Activated CD8-positive, alpha-beta T cell treated with anti-CD3 and anti-CD28 coated beads for 36 hours (primary cell): ENCODE results near the gene ATXN1L. TPM values are rescaled to one million over a fixed set of nuclear protein-coding genes. Genes with fewer than 3 reads are reported as not detected.

Experiments used
- ATAC-seq: fragments of 200-7000 bp; cut with Tn5 transposase; one replicate; pipeline ENCODE4 v1.10.0; 2021; ENCODE audit warnings: mild to moderate bottlenecking, moderate library complexity
- CTCF ChIA-PET: fragments of 350-600 bp; sonication (Branson Sonifier 250); formaldehyde crosslinking; loops from one replicate; lab custom pipeline; 2021; ENCODE audit warnings: antibody characterized with exemption; lab: Charles Lee
- POLR2A ChIA-PET: fragments of 350-600 bp; sonication (Branson Sonifier 250); formaldehyde crosslinking; loops from one replicate; lab custom pipeline; 2021; ENCODE audit warnings: antibody characterized with exemption; lab: Charles Lee
- DNase-seq: peaks from one replicate; pipeline ENCODE4 v3.0.0-alpha.2; 2020
- H3K27ac Mint-ChIP-seq: one replicate; pipeline ENCODE4 v1.8.0; 2021; ENCODE audit warnings: mild to moderate bottlenecking, mixed read lengths
- H3K27me3 Mint-ChIP-seq: one replicate; pipeline ENCODE4 v1.8.0; 2021; ENCODE audit warnings: mixed read lengths
- H3K36me3 Mint-ChIP-seq: one replicate; pipeline ENCODE4 v1.8.0; 2021; ENCODE audit warnings: low read depth, mixed read lengths
- H3K4me1 Mint-ChIP-seq: one replicate; pipeline ENCODE4 v1.8.0; 2021; ENCODE audit warnings: low read depth, mixed read lengths
- H3K4me3 Mint-ChIP-seq: one replicate; pipeline ENCODE4 v1.8.0; 2021; ENCODE audit warnings: mild to moderate bottlenecking, moderate library complexity, mixed read lengths
- H3K9me3 Mint-ChIP-seq: one replicate; pipeline ENCODE4 v1.8.0; 2021; ENCODE audit warnings: mixed read lengths
- CTCF ChIP-seq: fragments of 200-600 bp; IDR thresholded peaks from one replicate; pipeline ENCODE4 v1.8.0; 2022; ENCODE audit warnings: antibody characterized with exemption, mild to moderate bottlenecking
- intact Hi-C: fragments of 100-400 bp; cut with micrococcal nuclease; formaldehyde crosslinking; loops from one replicate; pipeline ENCODE4 v1.10.0; 2022
- total RNA-seq, 2 experiments: library from RNA; stranded (reverse); gene quantifications; one replicate each; pipeline ENCODE4 v1.2.3, GENCODE V29; 2021

ATXN1L gene
- total RNA-seq, 2 experiments from 2014 or later: 13.6 to 14.9 TPM

GRCh38 chr16:71894921-71895678 lies 49.3 kb downstream of the ATXN1L start, which contains the start of gene IST1:
Gene IST1, plus strand, starts transcription at chr16:71895531. Its CDS starts 20,110 bp downstream, at chr16:71915641.
- Mint-ChIP-seq H3K27ac (peak within 1 kb of the TSS; percentile 98), H3K27me3 (no peaks in the 10 kb centered on the region), H3K9me3 (no peaks in the 10 kb centered on the region), H3K4me1 (peaks cover 17% of the 10 kb centered on the region), H3K4me3 (peak within 1 kb of the TSS; percentile 99), H3K36me3 (peaks cover 14% of the 10 kb centered on the region)
- ATAC-seq: peak; percentile 94
- CTCF ChIA-PET: interaction anchor here (5.4 kb wide), 1 partner anchor 11 kb away, joined by 53 read pairs; the partner anchor contains the start of gene ZNF821
- intact Hi-C loops: loop anchor here (5.0 kb wide), 1 partner anchor 88 kb away; the partner anchor contains the start of gene AP1G1
- no peak for TF ChIP-seq CTCF
- peak; percentile 99 for DNase-seq
- POLR2A ChIA-PET: interaction anchor here (0.7 to 3.9 kb wide), 11 partner anchors 9 to 142 kb away, joined by 3 to 33 read pairs (median 5); partner anchors contain the start of genes AP1G1 and ZNF821

GRCh38 chr16:71895679-71896365 lies 50.0 kb downstream of the ATXN1L start:
- no peak for TF ChIP-seq CTCF
- Mint-ChIP-seq H3K4me3 (peak overlapping the region; percentile 99), H3K36me3 (peaks cover 18% of the 10 kb centered on the region), H3K9me3 (no peaks in the 10 kb centered on the region), H3K27me3 (no peaks in the 10 kb centered on the region), H3K27ac (peak overlapping the region; percentile 98), H3K4me1 (peaks cover 21% of the 10 kb centered on the region)
- ChIA-PET POLR2A (interaction anchor here (0.7 to 3.9 kb wide), 11 partner anchors 8 to 143 kb away, joined by 3 to 33 read pairs (median 4); partner anchors contain the start of genes AP1G1 and ZNF821), CTCF (interaction anchor here (5.4 kb wide), 1 partner anchor 12 kb away, joined by 53 read pairs; the partner anchor contains the start of gene ZNF821)
- ATAC-seq (peak; percentile 21), DNase-seq (peak; percentile 30)
- intact Hi-C loops: loop anchor here (5.0 kb wide), 1 partner anchor 89 kb away; the partner anchor contains the start of gene AP1G1

- no peak for DNase-seq
- H3K9me3 Mint-ChIP-seq: no peaks in the 10 kb centered on the region
- H3K4me1 Mint-ChIP-seq: peaks cover 26% of the 10 kb centered on the region
- ChIA-PET CTCF (interaction anchor here (1.4 to 5.4 kb wide), 3 partner anchors 13 to 64 kb away, joined by 3 to 53 read pairs (median 6); partner anchors contain the start of gene ZNF821), POLR2A (interaction anchor here (0.7 to 3.9 kb wide), 9 partner anchors 7 to 102 kb away, joined by 3 to 33 read pairs (median 4); partner anchors contain the start of gene ZNF821)
- peak overlapping the region; percentile 77 for H3K27ac Mint-ChIP-seq
- ATAC-seq: no peak
- TF ChIP-seq CTCF: no peak
- peaks cover 18% of the 10 kb centered on the region for H3K36me3 Mint-ChIP-seq
- H3K4me3 Mint-ChIP-seq: peak overlapping the region; percentile 99
- no peaks in the 10 kb centered on the region for H3K27me3 Mint-ChIP-seq
- intact Hi-C loops: loop anchor here (5.0 kb wide), 1 partner anchor 90 kb away; the partner anchor contains the start of gene AP1G1
Observed at GRCh38 chr16:71896764-71897368, 51.1 kb downstream of the ATXN1L start.

- no peak for DNase-seq
- Mint-ChIP-seq H3K4me1 (peaks cover 38% of the 10 kb centered on the region), H3K27ac (peak overlapping the region; percentile 20), H3K9me3 (no peaks in the 10 kb centered on the region), H3K36me3 (peaks cover 30% of the 10 kb centered on the region), H3K27me3 (no peaks in the 10 kb centered on the region), H3K4me3 (no peak overlapping the region)
- no peak for TF ChIP-seq CTCF
- intact Hi-C loops: loop anchor here (5.0 kb wide), 1 partner anchor 92 kb away; the partner anchor contains the start of gene AP1G1
- POLR2A ChIA-PET: interaction anchor here (1.8 kb wide), 1 partner anchor 91 kb away, joined by 7 read pairs; the partner anchor contains the start of gene AP1G1
- CTCF ChIA-PET: interaction anchor here (0.6 to 8.1 kb wide), 3 partner anchors 16 to 63 kb away, joined by 3 to 52 read pairs (median 5); partner anchors contain the start of gene ZNF821
- no peak for ATAC-seq
Observed at GRCh38 chr16:71899171-71899570, 53.4 kb downstream of the ATXN1L start.
